ENCODE data around the gene PHIP. TPM values are rescaled to one million over a fixed set of nuclear protein-coding genes. Genes with fewer than 3 reads are reported as not detected.

PHIP gene
- total RNA-seq, 2 experiments from 2014 or later = 24.8 to 25.5 TPM

GRCh38 chr6:79009819-79010218 lies 68.2 kb downstream of the PHIP start:
- H3K36me3 Mint-ChIP-seq (ENCODE audit: low read depth) = peaks cover 8% of the 10 kb centered on the region
- H3K4me3 Mint-ChIP-seq = no peak overlapping the region
- DNase-seq (no peak), ATAC-seq (no peak)
- CTCF ChIA-PET = interaction anchor here (1.0 to 1.2 kb wide), 2 partner anchors 10 to 25 kb away, joined by 3 read pairs; no protein-coding TSS in a partner anchor
- H3K4me1 Mint-ChIP-seq = peaks cover 13% of the 10 kb centered on the region
- no peaks in the 10 kb centered on the region for H3K27me3 Mint-ChIP-seq
- no peak overlapping the region for H3K27ac Mint-ChIP-seq
- POLR2A ChIA-PET = no interaction called here
- no peaks in the 10 kb centered on the region for H3K9me3 Mint-ChIP-seq (ENCODE audit: low read depth)
- intact Hi-C loops (cut with DNase I, micrococcal nuclease) = no loop called here

GRCh38 chr6:79005497-79005896 lies 72.6 kb downstream of the PHIP start:
- peaks cover 9% of the 10 kb centered on the region for H3K4me1 Mint-ChIP-seq
- H3K4me3 Mint-ChIP-seq = no peak overlapping the region

GRCh38 chr6:79005024-79005423 lies 73.0 kb downstream of the PHIP start:
- no peak overlapping the region for H3K4me3 Mint-ChIP-seq
- peaks cover 7% of the 10 kb centered on the region for H3K4me1 Mint-ChIP-seq
- CTCF ChIA-PET = no interaction called here
- POLR2A ChIA-PET = interaction anchor here (0.6 kb wide), 1 partner anchor 893 kb away, joined by 3 read pairs; no protein-coding TSS in a partner anchor
- peak overlapping the region; percentile 47 for H3K27ac Mint-ChIP-seq
- DNase-seq (no peak), ATAC-seq (no peak)
- H3K9me3 Mint-ChIP-seq (ENCODE audit: low read depth) = no peaks in the 10 kb centered on the region
- peaks cover 28% of the 10 kb centered on the region for H3K36me3 Mint-ChIP-seq (ENCODE audit: low read depth)
- intact Hi-C loops (cut with DNase I, micrococcal nuclease) = no loop called here
- no peaks in the 10 kb centered on the region for H3K27me3 Mint-ChIP-seq

More at GRCh38 chr6:79005497-79005896, 72.6 kb downstream of the PHIP start:
- ChIA-PET POLR2A (interaction anchor here (0.6 kb wide), 1 partner anchor 893 kb away, joined by 3 read pairs; no protein-coding TSS in a partner anchor), CTCF (no interaction called here)
- Mint-ChIP-seq H3K9me3 (ENCODE audit: low read depth) (no peaks in the 10 kb centered on the region), H3K27ac (no peak overlapping the region), H3K36me3 (ENCODE audit: low read depth) (peaks cover 27% of the 10 kb centered on the region), H3K27me3 (no peaks in the 10 kb centered on the region)
- no peak for ATAC-seq
- no peak for DNase-seq
- intact Hi-C loops (cut with DNase I, micrococcal nuclease) = no loop called here

DNA sequence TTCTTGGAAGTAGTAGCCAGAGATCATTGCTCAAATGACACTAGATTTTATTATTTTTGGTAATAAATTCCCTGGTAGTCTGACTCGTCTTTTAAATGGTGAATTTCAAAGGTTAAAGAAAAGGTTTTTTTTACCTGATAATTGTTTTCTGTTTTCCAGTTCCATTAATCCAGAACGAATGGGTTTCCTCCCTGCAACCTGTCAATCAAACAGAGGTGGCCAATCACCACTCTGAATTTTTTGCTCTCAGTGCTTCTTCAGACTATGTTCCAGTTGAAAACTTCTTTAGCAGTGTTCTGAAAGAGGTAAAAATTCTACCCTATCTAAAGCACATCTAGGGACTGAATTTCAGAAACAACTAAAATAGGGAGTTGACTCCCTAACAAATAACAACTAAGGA lies 73.8 kb downstream of the PHIP start:
- DNase-seq = no peak
- no peaks in the 10 kb centered on the region for H3K9me3 Mint-ChIP-seq (ENCODE audit: low read depth)
- H3K27ac Mint-ChIP-seq = no peak overlapping the region
- ChIA-PET POLR2A (no interaction called here), CTCF (no interaction called here)
- no peak for ATAC-seq
- H3K4me1 Mint-ChIP-seq = peaks cover 6% of the 10 kb centered on the region
- no peak overlapping the region for H3K4me3 Mint-ChIP-seq
- intact Hi-C loops (cut with DNase I, micrococcal nuclease) = no loop called here
- H3K27me3 Mint-ChIP-seq = no peaks in the 10 kb centered on the region
- peaks cover 29% of the 10 kb centered on the region for H3K36me3 Mint-ChIP-seq (ENCODE audit: low read depth)

DNA sequence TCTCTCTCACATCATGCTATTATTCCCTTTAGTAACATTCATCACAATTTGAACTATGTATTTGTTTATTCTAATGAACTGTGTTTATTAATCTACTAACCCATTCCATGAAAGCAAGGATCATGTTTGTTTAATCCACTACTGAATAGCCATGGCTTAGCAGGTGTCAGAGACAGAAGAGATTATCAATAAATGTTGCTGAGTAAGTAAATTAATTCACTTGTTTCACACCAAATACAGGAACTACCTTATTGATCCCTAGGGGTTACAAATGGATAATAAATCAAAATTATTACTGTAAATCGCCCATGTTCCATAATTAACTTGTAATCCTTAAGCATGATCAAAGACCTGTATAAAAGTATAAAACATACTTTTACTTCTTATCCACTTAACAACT lies 76.6 kb downstream of the PHIP start:
- POLR2A ChIA-PET = no interaction called here
- CTCF ChIA-PET = no interaction called here
- no peak for ATAC-seq
- H3K27ac Mint-ChIP-seq = peak overlapping the region; percentile 47
- no peak for DNase-seq
- no peak overlapping the region for H3K4me3 Mint-ChIP-seq
- H3K36me3 Mint-ChIP-seq (ENCODE audit: low read depth) = peaks cover 46% of the 10 kb centered on the region
- peaks cover 5% of the 10 kb centered on the region for H3K4me1 Mint-ChIP-seq
- intact Hi-C loops (cut with DNase I, micrococcal nuclease) = no loop called here
- H3K27me3 Mint-ChIP-seq = no peaks in the 10 kb centered on the region
- H3K9me3 Mint-ChIP-seq (ENCODE audit: low read depth) = no peaks in the 10 kb centered on the region

- Mint-ChIP-seq H3K9me3 (ENCODE audit: low read depth) (no peaks in the 10 kb centered on the region), H3K27me3 (no peaks in the 10 kb centered on the region), H3K4me3 (no peak overlapping the region), H3K4me1 (no peaks in the 10 kb centered on the region), H3K36me3 (ENCODE audit: low read depth) (peaks cover 57% of the 10 kb centered on the region), H3K27ac (peak overlapping the region; percentile 38)
- ChIA-PET CTCF (interaction anchor here (1.1 kb wide), 1 partner anchor 11 kb away, joined by 3 read pairs; no protein-coding TSS in a partner anchor), POLR2A (no interaction called here)
- no peak for DNase-seq
- intact Hi-C loops (cut with DNase I, micrococcal nuclease) = no loop called here
- ATAC-seq = no peak
These were observed 78.3 kb downstream of the PHIP start for GRCh38 chr6:78999737-79000136.

DNA sequence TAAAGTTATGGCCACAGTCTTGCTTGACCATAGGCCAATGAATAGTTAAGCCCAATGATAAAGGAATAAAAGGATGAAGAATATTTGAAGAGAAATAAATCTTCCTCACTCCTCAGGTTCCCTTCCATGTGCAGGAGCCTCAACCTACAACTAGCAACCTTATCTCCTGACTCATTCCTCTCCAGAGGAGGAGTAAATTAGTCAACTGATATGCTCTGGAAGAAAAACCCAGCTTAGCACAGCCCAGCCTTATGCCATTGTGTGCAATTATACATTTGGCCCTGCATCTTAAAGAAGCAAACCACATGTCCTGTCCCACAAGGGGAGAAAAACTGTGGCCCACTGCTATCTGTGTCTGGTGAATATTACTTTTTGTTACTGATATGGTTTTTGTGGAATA lies 82.1 kb downstream of the PHIP start:
- Mint-ChIP-seq H3K27me3 (no peaks in the 10 kb centered on the region), H3K4me1 (no peaks in the 10 kb centered on the region), H3K4me3 (no peak overlapping the region), H3K36me3 (ENCODE audit: low read depth) (peaks cover 62% of the 10 kb centered on the region), H3K9me3 (ENCODE audit: low read depth) (no peaks in the 10 kb centered on the region), H3K27ac (no peak overlapping the region)
- DNase-seq = no peak
- ATAC-seq = no peak
- intact Hi-C loops (cut with DNase I, micrococcal nuclease) = no loop called here
- CTCF ChIA-PET = no interaction called here
- POLR2A ChIA-PET = no interaction called here

DNA sequence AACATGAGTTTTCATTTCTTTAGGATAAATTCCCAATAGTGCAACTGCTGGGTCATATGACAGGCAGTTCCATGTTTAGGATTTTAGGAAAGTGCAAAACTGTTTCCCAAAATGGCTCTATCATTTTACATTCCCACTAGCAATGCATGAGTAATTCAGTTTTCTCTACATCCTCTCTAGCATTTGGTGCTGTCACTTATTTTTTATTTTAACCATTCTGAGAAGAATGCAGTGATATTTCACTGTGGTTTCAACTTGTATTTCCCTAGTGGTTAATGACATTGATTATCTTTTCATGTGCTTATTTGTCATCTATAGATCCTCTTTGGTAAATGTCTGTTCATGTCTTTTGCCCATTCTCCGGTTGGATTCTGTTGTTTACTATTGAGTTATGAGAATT lies 82.7 kb downstream of the PHIP start:
- Mint-ChIP-seq H3K9me3 (ENCODE audit: low read depth) (no peaks in the 10 kb centered on the region), H3K4me1 (no peaks in the 10 kb centered on the region), H3K4me3 (no peak overlapping the region), H3K27ac (no peak overlapping the region), H3K27me3 (no peaks in the 10 kb centered on the region), H3K36me3 (ENCODE audit: low read depth) (peaks cover 60% of the 10 kb centered on the region)
- ChIA-PET CTCF (no interaction called here), POLR2A (no interaction called here)
- DNase-seq (no peak), ATAC-seq (no peak)
- intact Hi-C loops (cut with DNase I, micrococcal nuclease) = no loop called here

DNA sequence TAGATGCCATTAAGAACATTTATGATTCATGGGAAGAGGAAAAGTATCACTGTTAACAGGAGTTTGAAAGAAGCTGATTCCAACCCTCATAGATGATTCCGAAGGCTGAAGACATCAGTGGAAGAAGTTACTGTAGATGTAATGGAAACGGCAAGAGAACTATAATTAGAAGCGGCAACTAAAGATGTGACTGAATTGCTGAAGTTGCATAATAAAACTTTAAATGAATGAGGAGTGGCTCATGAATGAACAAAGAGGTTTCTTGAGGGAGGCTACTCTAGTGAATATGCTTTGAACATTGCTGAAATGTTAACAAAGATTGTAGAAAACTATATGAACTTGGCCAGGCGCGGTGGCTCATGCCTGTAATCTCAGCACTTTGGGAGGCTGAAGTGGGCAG lies 84.1 kb downstream of the PHIP start:
- Mint-ChIP-seq H3K4me1 (no peaks in the 10 kb centered on the region), H3K27ac (no peak overlapping the region), H3K9me3 (ENCODE audit: low read depth) (no peaks in the 10 kb centered on the region), H3K27me3 (no peaks in the 10 kb centered on the region), H3K36me3 (ENCODE audit: low read depth) (peaks cover 69% of the 10 kb centered on the region), H3K4me3 (no peak overlapping the region)
- ChIA-PET POLR2A (no interaction called here), CTCF (interaction anchor here (1.1 kb wide), 1 partner anchor 8 kb away, joined by 3 read pairs; no protein-coding TSS in a partner anchor)
- DNase-seq = no peak
- ATAC-seq = no peak
- intact Hi-C loops (cut with DNase I, micrococcal nuclease) = no loop called here

DNA sequence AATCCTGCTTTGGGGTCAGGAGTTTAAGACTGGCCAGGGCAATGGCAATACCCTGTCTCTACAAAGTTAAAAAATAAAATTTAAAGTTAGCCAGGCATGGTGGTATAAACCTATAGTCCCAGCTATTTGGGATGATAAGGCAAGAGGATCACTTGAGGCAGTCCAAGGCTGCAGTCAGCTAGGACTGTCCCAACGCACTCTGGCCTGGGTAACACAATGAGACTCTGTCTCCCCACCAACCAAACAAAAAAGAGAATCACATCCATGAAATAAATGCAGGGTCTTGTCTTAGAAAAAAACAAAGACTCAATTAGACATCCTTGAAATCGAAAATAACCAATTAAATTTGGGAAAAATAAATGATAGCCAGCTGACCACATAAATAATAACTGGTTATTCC lies 88.9 kb downstream of the PHIP start:
- Mint-ChIP-seq H3K4me1 (no peaks in the 10 kb centered on the region), H3K4me3 (no peak overlapping the region), H3K9me3 (ENCODE audit: low read depth) (no peaks in the 10 kb centered on the region), H3K27ac (no peak overlapping the region), H3K36me3 (ENCODE audit: low read depth) (peaks cover 54% of the 10 kb centered on the region), H3K27me3 (no peaks in the 10 kb centered on the region)
- POLR2A ChIA-PET = interaction anchor here (0.7 kb wide), 1 partner anchor 384 kb away, joined by 3 read pairs; no protein-coding TSS in a partner anchor
- ATAC-seq (no peak), DNase-seq (no peak)
- intact Hi-C loops (cut with DNase I, micrococcal nuclease) = no loop called here
- CTCF ChIA-PET = interaction anchor here (0.6 kb wide), 1 partner anchor 345 kb away, joined by 3 read pairs; no protein-coding TSS in a partner anchor

DNA sequence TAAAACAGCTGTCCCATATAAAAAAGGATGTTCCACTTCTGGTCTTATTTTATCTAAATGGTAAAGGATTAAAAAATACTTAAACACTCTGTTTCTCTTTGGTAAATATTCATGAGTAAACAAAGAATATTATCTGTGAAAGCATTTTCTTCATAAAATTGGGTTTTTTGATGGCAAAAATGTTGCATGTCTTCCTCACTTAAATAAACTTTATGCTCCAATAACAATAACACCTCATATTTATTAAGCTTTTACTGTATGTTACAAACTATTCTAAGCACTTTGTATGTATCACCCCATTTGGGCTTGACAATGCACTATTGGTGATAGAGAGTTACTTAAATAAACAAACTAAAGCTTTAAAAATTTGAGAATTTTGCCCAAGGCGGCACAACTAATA lies 91.9 kb downstream of the PHIP start:
- no peaks in the 10 kb centered on the region for H3K27me3 Mint-ChIP-seq
- H3K9me3 Mint-ChIP-seq (ENCODE audit: low read depth) = no peaks in the 10 kb centered on the region

DNA sequence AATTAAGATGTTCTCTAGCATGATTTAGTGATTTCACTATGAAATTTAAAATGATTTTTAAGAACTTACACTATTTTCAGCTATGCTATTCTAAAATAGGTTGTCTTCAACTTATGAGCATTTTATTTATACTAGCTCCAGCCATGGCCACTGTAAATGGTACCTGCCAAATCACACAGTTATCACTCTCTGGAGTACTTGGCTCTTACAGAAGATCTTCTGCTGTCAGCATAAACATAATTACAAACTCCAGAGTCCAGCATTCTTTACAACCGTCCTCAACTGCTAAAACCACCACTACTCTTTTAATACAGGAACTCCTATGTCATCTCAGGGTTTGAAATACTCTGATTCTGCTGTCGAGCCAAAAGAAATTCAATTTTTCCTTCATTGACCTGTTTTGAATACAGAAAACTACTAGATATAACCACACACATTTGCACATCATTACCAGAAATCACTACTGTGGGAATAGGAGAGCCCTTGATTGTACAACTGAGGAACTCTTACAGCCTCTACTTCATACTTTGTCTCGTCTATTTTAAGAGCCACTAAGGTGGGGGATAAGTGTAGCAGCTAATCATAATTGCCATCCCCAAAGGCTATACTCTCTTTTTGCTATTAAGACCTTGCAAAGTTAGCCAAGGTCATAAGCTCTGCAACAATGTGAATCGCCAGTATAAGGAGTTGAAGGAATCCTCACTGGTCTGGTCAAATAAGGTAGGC lies 93.7 kb downstream of the PHIP start:
- DNase-seq = no peak
- Mint-ChIP-seq H3K27me3 (no peaks in the 10 kb centered on the region), H3K36me3 (ENCODE audit: low read depth) (peaks cover 55% of the 10 kb centered on the region), H3K4me1 (no peaks in the 10 kb centered on the region), H3K4me3 (no peak overlapping the region), H3K27ac (no peak overlapping the region), H3K9me3 (ENCODE audit: low read depth) (no peaks in the 10 kb centered on the region)
- intact Hi-C loops (cut with DNase I, micrococcal nuclease) = no loop called here
- ChIA-PET POLR2A (no interaction called here), CTCF (no interaction called here)
- ATAC-seq = no peak

More for the DNA sequence above, 91.9 kb downstream of the PHIP start:
- DNase-seq (no peak), ATAC-seq (no peak)
- Mint-ChIP-seq H3K36me3 (ENCODE audit: low read depth) (peaks cover 55% of the 10 kb centered on the region), H3K4me1 (no peaks in the 10 kb centered on the region), H3K4me3 (no peak overlapping the region), H3K27ac (no peak overlapping the region)
- ChIA-PET CTCF (no interaction called here), POLR2A (no interaction called here)
- intact Hi-C loops (cut with DNase I, micrococcal nuclease) = no loop called here
